Choroid plexus epithelial cell (primary cell): ENCODE measurements around the gene APAF1.

Experiments
- DNase-seq: peaks from one replicate; pipeline ENCODE4 v3.0.0-alpha.2; 2010; ENCODE audit warnings: low read depth
- H3K4me3 ChIP-seq: 2 replicates; pipeline ENCODE4 v1.5.1; 2011; ENCODE audit warnings: low read depth, mild to moderate bottlenecking, control low read depth, low read length, moderate library complexity
- CTCF ChIP-seq: conservative IDR thresholded peaks from 2 replicates; pipeline ENCODE4 v1.5.1; 2011; ENCODE audit warnings: low read depth, mild to moderate bottlenecking, control low read depth, inconsistent platforms, low read length, moderate library complexity

The APAF1 gene

GRCh38 chr12:98671459-98671858 lies 26.4 kb downstream of the APAF1 start:
- no peak overlapping the region for H3K4me3 ChIP-seq

DNA sequence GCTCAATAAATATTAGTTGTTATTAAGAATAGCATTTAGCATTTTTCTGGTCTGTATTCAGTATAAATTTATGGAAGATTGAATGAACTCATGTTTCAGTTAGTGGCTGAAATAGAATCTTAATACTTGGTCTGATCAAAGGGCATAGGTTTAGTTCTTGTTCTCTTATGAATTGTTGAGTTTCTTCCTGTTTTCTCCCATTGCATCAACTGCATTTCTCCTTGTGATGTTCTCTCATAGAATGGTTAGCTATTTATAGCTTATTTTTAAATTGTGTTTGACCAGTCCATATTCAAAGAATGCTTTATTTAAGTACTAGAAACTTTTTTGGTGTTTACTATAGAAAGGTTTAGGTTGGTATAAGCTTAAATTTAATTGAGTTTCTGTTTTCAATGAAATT lies 29.8 kb downstream of the APAF1 start:
- no peak for DNase-seq
- no peak for TF ChIP-seq CTCF

More at GRCh38 chr12:98671459-98671858, 26.4 kb downstream of the APAF1 start:
- DNase-seq: peak; percentile 20
- no peak for TF ChIP-seq CTCF

DNA sequence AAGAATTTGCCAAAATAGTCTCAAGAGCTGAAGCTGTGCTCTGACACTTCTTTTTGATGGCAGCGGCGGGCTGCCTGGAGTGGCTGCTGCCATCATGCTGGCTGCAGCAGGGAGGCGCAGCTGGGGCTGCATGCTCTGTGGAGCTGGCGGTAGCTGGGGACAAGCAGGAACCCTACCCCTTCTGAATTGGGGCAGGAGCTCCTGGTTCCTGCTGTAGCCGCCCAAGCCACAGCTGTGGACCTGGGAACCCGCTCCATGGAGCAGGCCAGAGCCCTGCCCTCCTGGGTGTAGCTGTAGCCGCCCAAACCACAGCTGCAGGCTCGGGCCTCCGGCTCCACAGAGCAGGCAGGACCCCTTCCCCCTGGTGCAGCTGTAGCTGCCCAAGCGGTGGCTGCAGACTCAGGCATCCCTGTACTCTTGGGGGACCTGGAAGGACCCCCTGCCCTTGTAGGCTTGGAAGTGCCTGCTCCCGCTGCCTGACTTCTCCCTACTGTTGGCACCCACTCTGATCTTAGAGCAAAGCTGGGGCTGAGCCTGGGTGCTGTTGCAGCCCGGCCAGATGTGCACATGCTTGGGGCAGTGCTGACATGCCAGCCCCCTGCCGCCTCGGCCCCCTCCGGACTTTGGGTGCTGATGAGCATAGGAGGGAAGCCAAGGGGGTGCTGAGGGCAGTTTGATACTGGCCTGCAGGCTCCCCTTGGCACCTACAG lies 33.3 kb downstream of the APAF1 start:
- no peak overlapping the region for H3K4me3 ChIP-seq
- DNase-seq: no peak
- no peak for TF ChIP-seq CTCF

More for the DNA sequence above, 29.8 kb downstream of the APAF1 start:
- no peak overlapping the region for H3K4me3 ChIP-seq

GRCh38 chr12:98678946-98679610 lies 34.0 kb downstream of the APAF1 start:
- DNase-seq: no peak
- H3K4me3 ChIP-seq: no peak overlapping the region
- no peak for TF ChIP-seq CTCF

DNA sequence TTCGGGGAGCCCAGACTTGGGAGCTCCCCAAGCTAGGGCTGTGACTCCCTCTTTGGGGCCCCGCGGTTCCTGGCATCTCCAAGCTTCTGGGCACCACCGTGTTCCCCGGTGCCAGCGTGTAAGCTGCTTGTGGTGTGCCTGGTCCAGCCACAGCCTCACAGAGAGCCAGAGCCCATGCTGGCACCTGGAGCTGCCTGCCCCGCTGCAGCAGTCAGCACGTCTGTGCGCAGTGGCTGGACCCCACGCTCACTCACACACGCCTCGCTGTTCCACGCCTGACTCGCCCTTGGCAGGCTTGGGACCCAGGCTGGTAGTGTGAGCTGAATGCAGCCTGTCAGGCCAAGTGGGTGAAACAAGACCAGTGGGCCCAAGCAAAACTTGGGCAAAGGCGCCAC lies 34.5 kb downstream of the APAF1 start:
- TF ChIP-seq CTCF: no peak
- H3K4me3 ChIP-seq: no peak overlapping the region
- no peak for DNase-seq

- no peak for DNase-seq
- no peak for TF ChIP-seq CTCF
These were observed 39.1 kb downstream of the APAF1 start for GRCh38 chr12:98684199-98684598.

DNA sequence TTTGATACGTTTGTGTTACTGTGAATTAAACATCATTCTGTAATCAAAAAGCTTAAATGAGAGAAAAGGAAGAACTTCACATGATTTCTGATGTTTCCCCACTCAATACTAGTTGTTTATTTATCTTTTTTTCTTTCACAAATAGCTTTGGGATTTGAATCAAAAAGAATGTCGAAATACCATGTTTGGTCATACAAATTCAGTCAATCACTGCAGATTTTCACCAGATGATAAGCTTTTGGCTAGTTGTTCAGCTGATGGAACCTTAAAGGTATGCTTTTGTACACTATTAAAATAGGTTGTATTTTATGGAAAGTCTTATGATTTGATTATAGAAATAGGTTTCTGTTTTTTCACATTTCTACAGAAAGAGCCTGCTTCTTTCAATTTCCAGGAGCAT lies 41.5 kb downstream of the APAF1 start:
- no peak overlapping the region for H3K4me3 ChIP-seq
- TF ChIP-seq CTCF: no peak
- DNase-seq: no peak

More at GRCh38 chr12:98684199-98684598, 39.1 kb downstream of the APAF1 start:
- H3K4me3 ChIP-seq: no peak overlapping the region
